SK-MEL-5 (cell line): Measurements from ENCODE around the gene SLC23A2. TPM values are rescaled to one million over a fixed set of nuclear protein-coding genes. Genes with fewer than 3 reads are reported as not detected.

Experiments
- DNase-seq: peaks from one replicate; pipeline ENCODE4 v3.0.0-alpha.2; 2016; ENCODE audit warnings: low read depth, low spot score
- in situ Hi-C: cut with HindIII; loops from 2 replicates; pipeline ENCODE4 v1.10.0; 2016; ENCODE audit warnings: low sequenced_read_pairs, high pct_unique_total_duplicates, low pct_unique_long_range_greater_than_20kb
- small RNA-seq, 2 experiments: library from RNA; depleted of rRNA; stranded (forward); fragments of <200 nt; gene quantifications; one replicate each; pipeline ENCODE3, GENCODE V24; 2014
- total RNA-seq: library from RNA; depleted of rRNA; stranded (reverse); fragments of >200 nt; shearing (Covaris generic); gene quantifications from 2 replicates; pipeline ENCODE4 v1.2.3, GENCODE V29; 2014; rRNA removed

SLC23A2 gene
- total RNA-seq, 1 experiment from 2014 or later, result 117 TPM

DNA sequence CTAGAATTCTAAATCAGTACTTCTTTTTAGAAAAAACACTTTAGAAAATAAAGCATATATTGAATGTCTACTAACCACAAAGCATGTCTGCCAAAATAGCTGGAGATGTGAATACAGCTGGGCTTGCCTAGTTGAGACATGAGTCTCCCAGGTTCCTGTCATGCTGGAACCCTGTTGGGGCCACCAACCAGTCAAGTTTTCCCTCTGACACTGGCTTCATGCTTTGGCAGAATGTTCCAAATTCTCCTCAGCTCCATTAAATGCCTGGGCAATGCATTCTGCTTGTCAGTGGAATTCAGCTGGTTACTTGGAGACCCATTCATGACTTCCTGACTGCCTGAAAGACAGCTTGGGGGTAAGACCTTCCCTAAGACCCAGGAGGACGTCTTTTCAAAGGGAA is 192.4 kb downstream of the SLC23A2 start:
- no peak for DNase-seq
- in situ Hi-C loops, result no loop called here

DNA sequence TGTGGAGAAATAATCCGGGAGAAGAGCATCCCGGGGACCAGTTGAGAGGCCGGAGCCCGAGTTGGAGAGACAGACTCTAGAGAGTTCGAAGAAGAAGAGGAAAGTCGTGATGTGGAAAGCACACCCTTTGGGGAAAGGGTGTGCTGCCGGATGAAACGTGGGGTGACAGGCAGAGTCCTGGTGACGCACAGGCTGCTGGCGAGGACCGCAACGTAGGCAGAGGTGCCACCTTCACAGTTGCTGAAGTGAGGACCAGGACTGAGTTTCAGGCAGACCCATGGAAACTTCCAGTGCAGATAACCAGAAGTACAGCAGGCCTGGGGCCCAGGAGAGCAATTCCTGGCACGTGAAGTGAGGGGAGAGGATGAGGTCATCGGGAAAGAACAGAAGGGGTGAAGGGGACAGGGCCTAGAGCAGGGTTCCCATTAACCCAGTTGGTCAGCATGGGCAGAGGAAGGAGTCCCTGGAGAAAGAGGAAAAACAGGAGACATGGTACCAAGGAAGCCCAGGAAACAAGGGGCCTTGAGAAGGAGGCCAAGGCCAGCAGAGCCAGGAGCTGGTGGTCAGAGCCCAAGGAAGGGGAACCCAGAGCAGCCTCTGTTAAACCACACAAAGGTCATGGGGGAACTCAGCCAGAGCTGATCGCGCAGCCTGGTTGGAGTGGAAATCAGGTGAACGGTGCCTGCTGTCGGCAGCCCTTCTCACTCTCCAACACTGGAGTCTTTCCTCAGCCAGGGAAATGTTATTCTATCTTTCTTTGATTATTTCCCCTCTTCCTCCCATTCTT is 195.5 kb downstream of the SLC23A2 start:
- DNase-seq, result no peak
- in situ Hi-C loops, result no loop called here

DNA sequence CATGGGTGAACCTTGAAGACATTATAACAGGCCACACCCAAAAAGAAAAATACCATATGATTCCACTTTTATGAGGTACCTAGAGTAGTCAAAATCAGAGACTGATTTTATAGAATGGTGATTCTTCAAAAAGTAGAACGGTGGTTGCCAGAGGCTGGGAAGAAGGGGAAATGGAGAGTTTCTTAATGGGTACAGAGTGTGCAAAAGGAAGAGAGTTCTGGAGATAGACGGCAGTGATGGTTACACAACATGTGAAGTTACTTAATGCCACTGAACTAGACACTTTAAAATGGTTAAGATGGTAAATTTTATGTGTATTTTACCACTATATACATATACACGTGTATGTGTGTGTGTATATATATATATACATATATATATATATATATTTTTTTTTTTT is 198.8 kb downstream of the SLC23A2 start:
- in situ Hi-C loops, result no loop called here
- no peak for DNase-seq

Small RNA genes lying within 50 kb of the gene (small RNA-seq; reads per million reads assigned to genes)
- gene AL121890.1 (0 reads per million in 2 experiments), gene RF00322 (0 reads per million in 2 experiments)

Other genes starting within 250 kb of the SLC23A2 start
- 21.4 and 23.2 TPM in 2 replicates for gene RASSF2, start 177.9 kb downstream of the SLC23A2 start, total RNA-seq
- gene TMEM230, start 111.6 kb upstream of the SLC23A2 start, total RNA-seq, result 391 and 428 TPM in 2 replicates
- 247 and 249 TPM in 2 replicates for gene PCNA, start 118.4 kb upstream of the SLC23A2 start, total RNA-seq
- gene CDS2, start 125.5 kb upstream of the SLC23A2 start, total RNA-seq, result 66.3 and 75.2 TPM in 2 replicates